LNCaP clone FGC (cell line): ENCODE data around the gene STUB1.

Experiments
- DNase-seq: peaks from one replicate; pipeline ENCODE4 v3.0.0-alpha.2; 2011; ENCODE audit warnings: low read depth
- H3K4me3 ChIP-seq: 2 replicates; pipeline ENCODE4 v1.5.1; 2011; ENCODE audit warnings: mild to moderate bottlenecking, low read depth, low read length, control low read depth
- TF ChIP-seq, protein P1 (sequence below): IDR thresholded peaks from 2 replicates; pipeline ENCODE4 v1.5.1; 2012; ENCODE audit warnings: mild to moderate bottlenecking; ENCODE audit not compliant: control insufficient read depth, insufficient read depth; ENCODE audit errors: extremely low read depth

The STUB1 gene

GRCh38 chr16:694187-694862 lies 14.1 kb downstream of the STUB1 start:
- H3K4me3 ChIP-seq: peak overlapping the region; percentile 56
- DNase-seq: no peak
- TF ChIP-seq, protein P1, sequence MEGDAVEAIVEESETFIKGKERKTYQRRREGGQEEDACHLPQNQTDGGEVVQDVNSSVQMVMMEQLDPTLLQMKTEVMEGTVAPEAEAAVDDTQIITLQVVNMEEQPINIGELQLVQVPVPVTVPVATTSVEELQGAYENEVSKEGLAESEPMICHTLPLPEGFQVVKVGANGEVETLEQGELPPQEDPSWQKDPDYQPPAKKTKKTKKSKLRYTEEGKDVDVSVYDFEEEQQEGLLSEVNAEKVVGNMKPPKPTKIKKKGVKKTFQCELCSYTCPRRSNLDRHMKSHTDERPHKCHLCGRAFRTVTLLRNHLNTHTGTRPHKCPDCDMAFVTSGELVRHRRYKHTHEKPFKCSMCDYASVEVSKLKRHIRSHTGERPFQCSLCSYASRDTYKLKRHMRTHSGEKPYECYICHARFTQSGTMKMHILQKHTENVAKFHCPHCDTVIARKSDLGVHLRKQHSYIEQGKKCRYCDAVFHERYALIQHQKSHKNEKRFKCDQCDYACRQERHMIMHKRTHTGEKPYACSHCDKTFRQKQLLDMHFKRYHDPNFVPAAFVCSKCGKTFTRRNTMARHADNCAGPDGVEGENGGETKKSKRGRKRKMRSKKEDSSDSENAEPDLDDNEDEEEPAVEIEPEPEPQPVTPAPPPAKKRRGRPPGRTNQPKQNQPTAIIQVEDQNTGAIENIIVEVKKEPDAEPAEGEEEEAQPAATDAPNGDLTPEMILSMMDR: no peak

DNA sequence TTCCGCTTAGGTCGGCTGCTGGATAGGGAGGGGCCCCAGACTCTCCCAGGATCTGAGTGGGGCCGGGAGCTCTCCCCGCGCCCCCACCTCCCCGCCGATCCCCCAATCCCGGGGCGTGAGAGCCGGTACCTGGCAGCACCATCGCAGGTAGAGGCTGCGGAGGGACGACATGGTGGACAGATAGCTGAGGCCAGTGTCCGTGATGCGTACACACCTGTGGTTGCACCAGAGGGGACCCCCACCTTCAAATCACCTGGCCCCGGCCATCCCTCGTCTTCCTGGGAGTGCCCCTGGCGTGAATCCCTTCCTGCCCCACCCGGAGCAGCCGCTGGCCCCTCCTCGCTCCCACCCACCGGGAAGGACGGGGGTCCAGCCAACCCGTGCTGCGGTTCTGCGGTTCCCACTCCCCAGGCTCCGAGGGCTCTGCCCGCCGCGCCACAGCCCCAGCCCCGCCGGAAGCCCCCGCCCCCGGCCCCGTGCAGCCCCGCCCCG lies 14.7 kb downstream of the STUB1 start:
- no peak for DNase-seq
- TF ChIP-seq, protein P1: no peak
- H3K4me3 ChIP-seq: peak overlapping the region; percentile 56

DNA sequence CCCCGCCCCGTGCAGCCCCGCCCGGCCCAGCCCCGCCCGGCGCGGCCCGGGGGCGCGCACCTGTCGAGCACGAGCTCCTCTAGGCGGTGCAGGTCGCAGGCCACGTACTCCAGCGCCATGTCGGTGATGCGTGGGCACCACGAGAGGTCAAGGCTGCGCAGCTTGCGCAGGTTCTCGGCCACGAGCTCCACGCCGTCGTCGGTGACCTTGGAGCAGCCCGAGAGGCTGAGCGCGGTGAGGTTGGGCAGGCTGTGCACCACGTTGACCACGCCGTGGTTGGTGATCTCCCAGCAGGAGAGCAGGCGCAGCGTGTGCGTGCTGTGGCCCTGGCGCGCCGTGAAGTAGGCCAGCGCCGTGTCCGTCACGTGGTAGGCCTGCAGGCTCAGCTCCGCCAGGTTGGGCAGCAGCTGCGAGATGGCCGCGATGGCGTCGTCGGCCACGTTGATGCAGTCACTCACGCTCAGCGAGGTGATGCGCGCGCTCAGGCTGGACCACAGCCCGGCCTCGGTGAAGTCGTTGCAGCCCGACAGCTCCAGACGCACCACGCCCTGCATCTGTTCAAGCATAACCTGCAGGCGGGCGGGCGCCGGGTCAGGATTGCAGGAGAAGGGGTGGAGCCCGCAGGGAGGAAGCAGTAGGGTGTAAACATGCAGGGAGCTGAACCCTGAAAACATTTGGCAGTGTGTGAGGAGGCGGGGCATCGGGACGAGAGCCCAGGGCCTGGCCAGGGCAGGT lies 15.3 kb downstream of the STUB1 start:
- TF ChIP-seq, protein P1: no peak
- peak; percentile 66 for DNase-seq
- peak overlapping the region; percentile 56 for H3K4me3 ChIP-seq

GRCh38 chr16:698911-699671 lies 18.9 kb downstream of the STUB1 start:
- DNase-seq: no peak
- H3K4me3 ChIP-seq: no peak overlapping the region
- TF ChIP-seq, protein P1: no peak

DNA sequence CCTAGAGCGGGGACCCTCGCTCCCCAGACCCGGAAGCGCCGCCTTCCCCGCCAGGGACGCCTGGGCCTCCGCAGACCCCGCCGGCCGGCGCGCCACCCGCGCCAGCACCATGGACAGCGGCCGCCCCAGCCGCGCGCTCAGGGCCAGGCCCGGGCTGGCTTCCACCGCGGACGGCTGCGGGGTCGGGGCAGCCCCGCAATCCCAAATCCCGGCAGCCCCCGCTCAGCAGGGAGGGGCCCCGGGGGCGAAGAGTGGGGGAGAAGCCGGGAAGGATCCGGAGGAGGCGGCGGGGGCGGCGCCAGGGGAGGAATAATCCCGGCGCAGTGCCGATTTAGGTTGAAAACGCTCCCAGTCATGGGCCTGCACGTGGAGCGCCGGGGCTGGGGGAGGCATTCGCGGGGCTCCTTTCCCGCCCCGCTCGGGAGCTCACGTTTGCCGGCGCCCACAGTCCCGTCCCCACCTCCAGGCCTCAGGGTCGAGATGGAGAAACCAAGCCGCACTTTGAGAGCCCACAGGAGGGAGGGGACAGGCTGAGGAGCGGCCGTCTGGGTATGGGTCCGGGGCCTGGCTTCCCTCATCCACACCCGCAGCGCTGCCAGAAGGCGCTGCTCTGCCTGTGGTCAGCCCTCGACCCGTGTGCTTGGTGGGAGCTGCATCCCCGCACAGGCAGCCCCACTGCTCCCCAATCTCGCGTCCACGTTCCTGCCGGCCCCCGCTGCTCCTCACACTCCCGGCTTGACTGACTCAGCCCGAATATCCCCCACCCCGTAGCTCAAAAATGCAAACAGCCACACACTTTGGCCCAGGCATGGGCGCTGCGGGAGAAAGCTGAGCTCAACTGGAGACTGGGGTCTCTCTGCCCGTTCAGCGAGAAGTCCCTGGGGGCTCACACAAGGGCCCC lies 20.7 kb downstream of the STUB1 start:
- TF ChIP-seq, protein P1: no peak
- DNase-seq: no peak
- H3K4me3 ChIP-seq: no peak overlapping the region

DNA sequence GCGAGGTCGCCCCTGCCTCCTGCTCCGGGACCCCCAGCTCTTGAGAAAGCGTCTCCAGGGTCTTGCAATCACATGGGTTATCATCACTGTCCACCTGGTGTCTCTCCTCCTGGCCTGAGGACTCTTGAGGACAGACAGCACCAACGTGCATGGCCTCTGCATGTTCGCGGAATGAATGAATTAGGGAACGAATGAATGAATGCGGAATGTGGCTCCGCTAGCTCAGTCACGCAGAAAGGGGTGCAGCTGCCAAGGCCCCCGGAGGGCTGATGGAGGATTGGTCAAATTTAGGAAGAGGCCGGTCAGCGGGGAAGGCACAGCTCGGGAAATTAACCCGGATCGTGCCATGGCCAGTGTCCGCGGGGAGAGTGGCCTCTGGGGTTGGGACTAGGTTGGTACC lies 22.1 kb downstream of the STUB1 start:
- TF ChIP-seq, protein P1: no peak
- no peak for DNase-seq
- H3K4me3 ChIP-seq: no peak overlapping the region
